ENCODE results near the gene GALK2. TPM values are rescaled to one million over a fixed set of nuclear protein-coding genes. Genes with fewer than 3 reads are reported as not detected.

GALK2 gene
- total RNA-seq, 6 experiments from 2014 or later = 22.5 to 35.4 (median 29.4) TPM

DNA sequence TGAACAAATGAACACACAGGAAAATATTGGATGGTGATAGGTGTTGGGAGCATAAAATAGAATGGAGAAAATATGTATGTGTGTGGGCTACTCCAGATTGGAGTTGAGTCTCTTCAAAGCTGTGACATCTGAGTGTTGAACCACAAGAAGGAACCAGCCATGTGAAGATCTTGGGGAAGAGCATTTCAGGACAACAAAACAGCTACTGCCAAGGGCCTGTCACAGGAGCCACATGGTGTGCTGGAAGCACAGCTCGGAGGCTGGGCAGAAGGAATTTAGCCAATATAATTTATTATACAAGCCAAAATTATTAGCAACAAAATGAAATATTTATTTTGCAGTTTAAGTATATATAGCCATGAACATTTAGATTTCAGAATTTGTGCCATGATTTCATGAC is 144.7 kb downstream of the GALK2 start:
- Histone ChIP-seq H3K36me3 (peaks cover 0 to 9% (median 0%) of the 10 kb centered on the region in 4 donors), H3K27ac (no peak overlapping the region), H3K9me3 (no peaks in the 10 kb centered on the region), H3K4me3 (no peak overlapping the region), H3K4me1 (no peaks in the 10 kb centered on the region), H3K27me3 (no peaks in the 10 kb centered on the region)
- intact Hi-C loops (cut with DNase I) = no loop called here
- 75% methylated on average over 1 of the region's 1 CpG for WGBS (ENCODE audit: insufficient coverage, low coverage, low lambda C conversion rate, missing lambda C conversion rate)
- no peak for TF ChIP-seq POLR2A (IDR thresholded peaks at IDR 0.05)
- TF ChIP-seq, protein P1, sequence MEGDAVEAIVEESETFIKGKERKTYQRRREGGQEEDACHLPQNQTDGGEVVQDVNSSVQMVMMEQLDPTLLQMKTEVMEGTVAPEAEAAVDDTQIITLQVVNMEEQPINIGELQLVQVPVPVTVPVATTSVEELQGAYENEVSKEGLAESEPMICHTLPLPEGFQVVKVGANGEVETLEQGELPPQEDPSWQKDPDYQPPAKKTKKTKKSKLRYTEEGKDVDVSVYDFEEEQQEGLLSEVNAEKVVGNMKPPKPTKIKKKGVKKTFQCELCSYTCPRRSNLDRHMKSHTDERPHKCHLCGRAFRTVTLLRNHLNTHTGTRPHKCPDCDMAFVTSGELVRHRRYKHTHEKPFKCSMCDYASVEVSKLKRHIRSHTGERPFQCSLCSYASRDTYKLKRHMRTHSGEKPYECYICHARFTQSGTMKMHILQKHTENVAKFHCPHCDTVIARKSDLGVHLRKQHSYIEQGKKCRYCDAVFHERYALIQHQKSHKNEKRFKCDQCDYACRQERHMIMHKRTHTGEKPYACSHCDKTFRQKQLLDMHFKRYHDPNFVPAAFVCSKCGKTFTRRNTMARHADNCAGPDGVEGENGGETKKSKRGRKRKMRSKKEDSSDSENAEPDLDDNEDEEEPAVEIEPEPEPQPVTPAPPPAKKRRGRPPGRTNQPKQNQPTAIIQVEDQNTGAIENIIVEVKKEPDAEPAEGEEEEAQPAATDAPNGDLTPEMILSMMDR (IDR thresholded peaks at IDR 0.05) = no peak
- no peak for DNase-seq
- ATAC-seq = no peak

DNA sequence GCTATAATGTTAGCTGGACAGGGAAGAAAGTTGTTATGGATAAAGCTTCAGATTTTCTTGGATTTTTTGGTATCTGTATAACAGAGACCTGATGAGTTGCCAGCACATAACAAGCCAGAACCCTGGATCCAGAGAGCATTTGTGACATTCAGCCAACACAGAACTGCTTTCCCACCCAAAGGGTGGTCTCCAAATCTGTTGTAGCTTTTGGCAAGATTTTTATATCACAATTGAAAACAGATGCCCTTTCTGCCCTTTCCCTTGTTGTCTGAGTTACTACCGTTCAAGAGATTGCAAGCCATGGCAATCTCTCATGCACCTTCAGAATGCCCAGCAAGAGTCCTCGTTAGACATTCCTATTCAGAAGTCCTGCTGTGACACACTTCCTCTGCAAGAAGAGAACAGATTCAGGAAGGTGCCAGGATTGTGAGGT is 145.4 kb downstream of the GALK2 start:
- Histone ChIP-seq H3K36me3 (peaks cover 0 to 16% (median 0%) of the 10 kb centered on the region in 4 donors), H3K4me1 (no peaks in the 10 kb centered on the region), H3K27me3 (no peaks in the 10 kb centered on the region), H3K9me3 (no peaks in the 10 kb centered on the region), H3K4me3 (no peak overlapping the region), H3K27ac (no peak overlapping the region)
- intact Hi-C loops (cut with DNase I) = no loop called here
- DNase-seq = no peak
- 50% methylated on average over 2 of the region's 2 CpGs for WGBS (ENCODE audit: insufficient coverage, low coverage, low lambda C conversion rate, missing lambda C conversion rate)
- TF ChIP-seq, protein P1 (IDR thresholded peaks at IDR 0.05) = no peak
- no peak for TF ChIP-seq POLR2A (IDR thresholded peaks at IDR 0.05)
- no peak for ATAC-seq

DNA sequence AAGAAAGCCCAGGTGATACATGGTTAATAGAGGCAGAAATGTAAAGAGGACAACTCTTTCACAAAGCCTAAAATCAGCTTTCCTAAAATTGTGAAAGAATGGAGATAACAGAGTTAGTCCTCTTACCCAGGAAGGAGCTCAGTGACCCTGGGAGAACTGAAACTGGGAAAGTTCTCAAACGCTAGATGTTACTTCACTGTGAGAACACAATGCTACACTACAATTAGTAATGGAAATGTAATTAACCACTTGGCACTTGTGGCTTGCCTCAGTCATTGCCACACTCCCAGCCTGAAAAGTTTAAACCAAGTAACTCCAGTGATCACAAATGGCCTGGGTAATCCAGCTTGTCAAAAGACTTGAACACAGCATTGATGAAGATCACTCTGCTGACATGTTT is 150.3 kb downstream of the GALK2 start:
- DNase-seq = no peak
- no peaks in the 10 kb centered on the region for H3K4me1 ChIP-seq
- peaks cover 0 to 19% (median 0%) of the 10 kb centered on the region in 4 donors for H3K36me3 ChIP-seq
- no peaks in the 10 kb centered on the region for H3K9me3 ChIP-seq
- H3K27ac ChIP-seq = no peak overlapping the region
- no peak overlapping the region for H3K4me3 ChIP-seq
- no peaks in the 10 kb centered on the region for H3K27me3 ChIP-seq
- intact Hi-C loops (cut with DNase I) = no loop called here
- no peak for ATAC-seq
- TF ChIP-seq, protein P1 (IDR thresholded peaks at IDR 0.05) = no peak
- TF ChIP-seq POLR2A (IDR thresholded peaks at IDR 0.05) = no peak
- WGBS (ENCODE audit: insufficient coverage, low coverage, low lambda C conversion rate, missing lambda C conversion rate) = 40% methylated on average over 1 of the region's 1 CpG

DNA sequence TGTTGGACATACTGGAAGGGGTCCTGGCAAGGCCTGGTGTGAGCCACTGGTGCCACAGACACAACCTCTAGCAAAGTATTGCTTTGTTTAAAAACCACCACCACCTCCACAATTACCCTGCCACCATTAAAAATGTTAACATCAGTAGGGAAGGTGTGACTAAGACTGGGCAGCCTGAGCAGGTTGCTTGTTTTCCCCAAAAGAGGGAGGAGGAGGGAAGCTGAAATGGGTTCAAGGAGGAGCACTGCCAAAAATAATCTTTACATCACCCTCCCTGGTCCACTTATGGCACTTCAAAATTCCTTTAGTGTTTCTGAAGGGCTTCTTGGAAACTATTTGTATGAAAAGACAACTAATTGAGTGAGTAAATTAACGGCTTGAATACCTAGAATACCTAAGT is 153.2 kb downstream of the GALK2 start:
- intact Hi-C loops (cut with DNase I) = no loop called here
- TF ChIP-seq, protein P1 (IDR thresholded peaks at IDR 0.05) = no peak
- TF ChIP-seq POLR2A (IDR thresholded peaks at IDR 0.05) = no peak
- no peak for ATAC-seq
- no peak for DNase-seq
- no peaks in the 10 kb centered on the region for H3K27me3 ChIP-seq
- no peaks in the 10 kb centered on the region for H3K4me1 ChIP-seq
- 92% methylated on average over 1 of the region's 1 CpG for WGBS (ENCODE audit: insufficient coverage, low coverage, low lambda C conversion rate, missing lambda C conversion rate)
- peaks cover 0 to 24% (median 0%) of the 10 kb centered on the region in 4 donors for H3K36me3 ChIP-seq
- H3K9me3 ChIP-seq = no peaks in the 10 kb centered on the region
- no peak overlapping the region for H3K27ac ChIP-seq
- no peak overlapping the region for H3K4me3 ChIP-seq

DNA sequence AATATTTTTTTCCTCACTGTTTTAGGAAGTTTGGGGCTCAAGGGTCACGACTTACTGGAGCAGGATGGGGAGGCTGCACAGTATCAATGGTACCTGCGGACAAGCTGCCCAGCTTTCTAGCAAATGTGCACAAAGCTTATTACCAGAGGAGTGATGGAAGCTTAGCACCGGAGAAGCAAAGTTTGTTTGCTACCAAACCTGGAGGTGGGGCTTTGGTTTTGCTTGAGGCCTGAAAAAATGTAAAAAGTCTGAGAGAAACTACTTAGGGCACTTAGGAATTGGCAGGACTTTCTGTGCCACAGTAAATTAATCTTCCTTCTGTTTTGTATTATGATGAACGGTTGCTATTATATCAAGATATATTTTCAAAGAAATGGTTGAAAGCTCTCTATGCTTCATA is 157.9 kb downstream of the GALK2 start:
- Histone ChIP-seq H3K27me3 (no peaks in the 10 kb centered on the region), H3K9me3 (no peaks in the 10 kb centered on the region), H3K4me1 (no peaks in the 10 kb centered on the region), H3K4me3 (no peak overlapping the region), H3K36me3 (peaks cover 0 to 7% (median 0%) of the 10 kb centered on the region in 4 donors), H3K27ac (no peak overlapping the region)
- ATAC-seq = no peak
- intact Hi-C loops (cut with DNase I) = no loop called here
- 97% methylated on average over 4 of the region's 4 CpGs for WGBS (ENCODE audit: insufficient coverage, low coverage, low lambda C conversion rate, missing lambda C conversion rate)
- TF ChIP-seq, protein P1 (IDR thresholded peaks at IDR 0.05) = no peak
- no peak for TF ChIP-seq POLR2A (IDR thresholded peaks at IDR 0.05)
- DNase-seq = no peak

Measured in right lobe of liver (tissue), 6 donors.